OCI-LY3 (cell line): ENCODE data around the gene FRMD3.

Experiments used
- H2AFZ ChIP-seq: fragments of 200-600, 300-600 bp; shearing (Covaris generic); 2 replicates; pipeline ENCODE4 v1.6.0; 2014; ENCODE audit warnings: antibody characterized with exemption, low read depth, low read length
- H3K27ac ChIP-seq: fragments of 200-600, 300-600 bp; sonication (generic); 2 replicates; pipeline ENCODE4 v1.5.1; 2014; ENCODE audit warnings: mild to moderate bottlenecking, low read length, moderate library complexity, mixed read lengths
- H3K27me3 ChIP-seq: fragments of 200-600, 300-600 bp; sonication (generic); 2 replicates; pipeline ENCODE4 v1.6.1; 2014; ENCODE audit warnings: low read depth, low read length, mixed read lengths
- H3K36me3 ChIP-seq: fragments of 200-600, 300-600 bp; sonication (generic); replicated peaks from 2 replicates; pipeline ENCODE3; 2014; ENCODE audit warnings: low read depth, low read length, mixed read lengths
- H3K4me1 ChIP-seq: fragments of 300-600, 200-600 bp; sonication (generic); 2 replicates; pipeline ENCODE4 v1.6.1; 2014; ENCODE audit warnings: low read length, mixed read lengths
- H3K4me2 ChIP-seq: fragments of 200-600, 300-600 bp; sonication (generic); 2 replicates; pipeline ENCODE4 v1.6.1; 2014; ENCODE audit warnings: low read length, mixed read lengths
- H3K4me3 ChIP-seq: fragments of 300-600, 200-600 bp; sonication (generic); 2 replicates; pipeline ENCODE4 v1.5.1; 2014; ENCODE audit warnings: antibody characterized with exemption, mild to moderate bottlenecking, low read length, moderate library complexity
- H3K79me2 ChIP-seq: fragments of 300-600, 200-600 bp; shearing (Covaris generic); 2 replicates; pipeline ENCODE4 v1.6.1; 2014; ENCODE audit warnings: mild to moderate bottlenecking, low read length, mixed read lengths
- H3K9ac ChIP-seq: fragments of 300-600, 200-600 bp; shearing (Covaris generic); 2 replicates; pipeline ENCODE4 v1.6.0; 2014; ENCODE audit warnings: mild to moderate bottlenecking, low read length, moderate library complexity
- H3K9me3 ChIP-seq: fragments of 200-600, 300-600 bp; shearing (Covaris generic); 2 replicates; pipeline ENCODE4 v1.6.1; 2014; ENCODE audit warnings: low read length, mixed read lengths; ENCODE audit not compliant: insufficient read depth
- H4K20me1 ChIP-seq: fragments of 200-600, 300-600 bp; sonication (generic); 2 replicates; pipeline ENCODE4 v1.6.1; 2016; ENCODE audit warnings: low read length, mixed read lengths; ENCODE audit not compliant: insufficient read depth
- CTCF ChIP-seq: fragments of 200-600, 300-600 bp; sonication (generic); IDR thresholded peaks from 2 replicates; pipeline ENCODE4 v1.5.1; 2014; ENCODE audit warnings: antibody characterized with exemption, low read length, low read depth
- EZH2phosphoT487 ChIP-seq: fragments of 200-600 bp; shearing (Covaris generic); IDR thresholded peaks from 2 replicates; pipeline ENCODE4 v1.6.1; 2018; ENCODE audit warnings: antibody characterized with exemption, mixed run types, low read depth

FRMD3 gene

GRCh38 chr9:83197591-83197990 is 340.6 kb downstream of the FRMD3 start:
- H3K4me1 ChIP-seq = peaks cover 14% of the 10 kb centered on the region
- H2AFZ ChIP-seq = no peak overlapping the region
- TF ChIP-seq CTCF = no peak
- TF ChIP-seq EZH2phosphoT487 = no peak
- H3K4me2 ChIP-seq = no peak overlapping the region
- H3K36me3 ChIP-seq = no peaks in the 10 kb centered on the region
- peaks cover 12% of the 10 kb centered on the region; the same call in 1 of the 2 replicates for H3K27me3 ChIP-seq
- H3K4me3 ChIP-seq = no peak overlapping the region
- no peak overlapping the region for H3K9ac ChIP-seq
- no peak overlapping the region for H3K27ac ChIP-seq
- H4K20me1 ChIP-seq = no peaks in the 10 kb centered on the region
- H3K9me3 ChIP-seq = no peaks in the 10 kb centered on the region
- no peaks in the 10 kb centered on the region for H3K79me2 ChIP-seq

- Histone ChIP-seq H3K27ac (no peak overlapping the region), H3K79me2 (no peaks in the 10 kb centered on the region), H2AFZ (no peak overlapping the region)
Measured at GRCh38 chr9:83196946-83197345, 341.3 kb downstream of the FRMD3 start.

More at GRCh38 chr9:83196946-83197345, 341.3 kb downstream of the FRMD3 start:
- TF ChIP-seq EZH2phosphoT487 (no peak), CTCF (no peak)
- Histone ChIP-seq H3K4me3 (no peak overlapping the region), H3K4me1 (peaks cover 14% of the 10 kb centered on the region), H3K4me2 (no peak overlapping the region), H3K36me3 (no peaks in the 10 kb centered on the region), H3K27me3 (peaks cover 12% of the 10 kb centered on the region; the same call in 1 of the 2 replicates), H3K9ac (no peak overlapping the region), H3K9me3 (no peaks in the 10 kb centered on the region), H4K20me1 (no peaks in the 10 kb centered on the region)
